GM13977 (cell line): ENCODE results near the gene DOCK9.

ENCODE experiments used
- DNase-seq: peaks from one replicate; pipeline ENCODE4 v3.0.0; 2012; ENCODE audit warnings: low spot score
- CTCF ChIP-seq: IDR thresholded peaks from 2 replicates; pipeline ENCODE4 v1.5.1; 2012; ENCODE audit warnings: mild to moderate bottlenecking, control low read depth; ENCODE audit not compliant: insufficient read depth; ENCODE audit errors: extremely low read depth, missing control alignments
- in situ Hi-C: fragments of 300-500 bp; cut with MboI; formaldehyde crosslinking; loops from one replicate; pipeline ENCODE4 v1.12.0; 2022; ENCODE audit warnings: low sequenced_read_pairs, low pct_unique_long_range_greater_than_20kb, mixed read lengths, inconsistent platforms; ENCODE audit not compliant: unreplicated experiment

Gene DOCK9

GRCh38 chr13:98957731-98958442 lies 20.0 kb downstream of the DOCK9 start:
- no peak for TF ChIP-seq CTCF
- in situ Hi-C loops, result no loop called here

GRCh38 chr13:98955336-98955735 lies 22.5 kb downstream of the DOCK9 start:
- no peak for DNase-seq
- in situ Hi-C loops, result no loop called here
- TF ChIP-seq CTCF, result no peak

More at GRCh38 chr13:98957731-98958442, 20.0 kb downstream of the DOCK9 start:
- DNase-seq, result no peak

GRCh38 chr13:98954313-98954712 lies 23.6 kb downstream of the DOCK9 start:
- in situ Hi-C loops, result no loop called here
- no peak for DNase-seq
- no peak for TF ChIP-seq CTCF

GRCh38 chr13:98951266-98951665 lies 26.6 kb downstream of the DOCK9 start:
- in situ Hi-C loops, result no loop called here
- DNase-seq, result no peak
- no peak for TF ChIP-seq CTCF

GRCh38 chr13:98950705-98951104 lies 27.2 kb downstream of the DOCK9 start:
- TF ChIP-seq CTCF, result no peak
- DNase-seq, result no peak
- in situ Hi-C loops, result no loop called here

- in situ Hi-C loops, result no loop called here
- no peak for DNase-seq
- TF ChIP-seq CTCF, result no peak
These were observed 29.9 kb downstream of the DOCK9 start for GRCh38 chr13:98947925-98948324.
